Sigmoid colon (tissue), 4 donors: ENCODE data around the gene PEPD.

Experiments
- EP300 ChIP-seq, 4 donors: sonication (generic); formaldehyde crosslinking; IDR thresholded peaks; one replicate each; pipeline ENCODE4 v1.6.1; 2017; ENCODE audit warnings: antibody characterized with exemption in 4 of 4
- TF ChIP-seq, protein P1 (sequence below), 4 experiments: fragments of 450-650 bp in 3 of 4; fragments of 200-600 bp in 1 of 4; IDR thresholded peaks; one replicate each; pipeline ENCODE4 v1.5.1; 2016 to 2019; ENCODE audit warnings: antibody characterized with exemption in 4 of 4, mild to moderate bottlenecking in 3 of 4, moderate library complexity in 2 of 4

DNA sequence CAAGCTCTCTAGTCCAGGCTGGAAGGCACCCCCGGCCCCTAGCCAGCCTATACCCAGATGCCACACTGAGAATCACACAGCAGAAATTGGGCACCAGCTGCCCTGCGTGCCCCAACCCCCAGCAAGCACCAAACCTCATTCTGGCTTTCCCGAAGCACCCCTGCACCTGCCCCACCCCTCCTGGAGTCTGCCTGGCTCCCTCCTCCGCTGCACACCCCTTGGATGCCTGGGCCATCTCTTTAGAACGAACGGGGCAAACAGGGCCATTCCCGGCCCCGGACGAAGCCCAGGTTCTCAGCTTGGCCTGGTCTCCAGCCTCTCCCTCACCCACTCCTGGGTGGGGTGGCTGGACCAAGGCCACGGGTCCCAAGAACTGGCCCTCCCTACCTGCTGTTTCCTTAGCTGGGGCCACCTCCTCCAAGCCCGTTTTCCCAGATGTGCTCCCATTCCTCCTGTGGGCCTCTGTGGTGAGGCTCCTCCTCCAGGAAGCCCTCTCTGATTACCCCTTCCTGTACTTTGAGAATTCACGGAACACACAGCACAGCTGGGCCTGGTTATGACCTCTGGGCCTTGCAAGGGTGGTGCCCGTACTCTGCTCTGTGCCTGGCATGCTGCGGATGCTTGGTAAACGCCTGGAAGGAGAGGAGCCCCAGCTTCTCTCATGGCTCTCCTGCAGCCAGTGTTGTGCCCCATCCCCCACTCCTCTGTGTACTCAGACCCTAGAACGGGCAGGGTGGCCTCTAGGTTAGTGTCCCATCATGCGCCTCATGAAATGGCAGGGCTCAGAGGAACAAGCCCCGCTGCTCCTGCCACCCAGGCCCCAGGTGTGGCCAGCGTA lies 126.6 kb downstream of the PEPD start:
- TF ChIP-seq, protein P1, sequence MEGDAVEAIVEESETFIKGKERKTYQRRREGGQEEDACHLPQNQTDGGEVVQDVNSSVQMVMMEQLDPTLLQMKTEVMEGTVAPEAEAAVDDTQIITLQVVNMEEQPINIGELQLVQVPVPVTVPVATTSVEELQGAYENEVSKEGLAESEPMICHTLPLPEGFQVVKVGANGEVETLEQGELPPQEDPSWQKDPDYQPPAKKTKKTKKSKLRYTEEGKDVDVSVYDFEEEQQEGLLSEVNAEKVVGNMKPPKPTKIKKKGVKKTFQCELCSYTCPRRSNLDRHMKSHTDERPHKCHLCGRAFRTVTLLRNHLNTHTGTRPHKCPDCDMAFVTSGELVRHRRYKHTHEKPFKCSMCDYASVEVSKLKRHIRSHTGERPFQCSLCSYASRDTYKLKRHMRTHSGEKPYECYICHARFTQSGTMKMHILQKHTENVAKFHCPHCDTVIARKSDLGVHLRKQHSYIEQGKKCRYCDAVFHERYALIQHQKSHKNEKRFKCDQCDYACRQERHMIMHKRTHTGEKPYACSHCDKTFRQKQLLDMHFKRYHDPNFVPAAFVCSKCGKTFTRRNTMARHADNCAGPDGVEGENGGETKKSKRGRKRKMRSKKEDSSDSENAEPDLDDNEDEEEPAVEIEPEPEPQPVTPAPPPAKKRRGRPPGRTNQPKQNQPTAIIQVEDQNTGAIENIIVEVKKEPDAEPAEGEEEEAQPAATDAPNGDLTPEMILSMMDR (IDR thresholded peaks at IDR 0.05): no peak
- no peak for TF ChIP-seq EP300 (IDR thresholded peaks at IDR 0.05)
